ENCODE data around the gene CCSER2.

- no peak for TF ChIP-seq CTCF (IDR thresholded peaks at IDR 0.05)
- no peak for TF ChIP-seq POLR2A (IDR thresholded peaks at IDR 0.05)
Observed at GRCh38 chr10:84291384-84291783, 37.0 kb upstream of the CCSER2 start.

Measured in right lobe of liver (tissue), 4 donors.